Effector CD4-positive, alpha-beta T cell (primary cell): ENCODE measurements around the gene SIGLEC5.
A peak's percentile ranks its signal among the peaks of the same experiment; 100 is the strongest.

Source experiments
- DNase-seq: peaks from one replicate; pipeline ENCODE4 v3.0.0-alpha.2; 2020

The SIGLEC5 gene

GRCh38 chr19:51627491-51628138, 2.6 kb downstream of the SIGLEC5 start:
- DNase-seq: no peak

GRCh38 chr19:51626675-51627074, 3.5 kb downstream of the SIGLEC5 start:
- no peak for DNase-seq

- no peak for DNase-seq
Observed at GRCh38 chr19:51621178-51621577, 9.0 kb downstream of the SIGLEC5 start.

- no peak for DNase-seq
Observed at GRCh38 chr19:51615991-51616390, 14.2 kb downstream of the SIGLEC5 start.

- no peak for DNase-seq
Observed at GRCh38 chr19:51614789-51615188, 15.4 kb downstream of the SIGLEC5 start.

- no peak for DNase-seq
Observed at GRCh38 chr19:51610576-51610975, 19.6 kb downstream of the SIGLEC5 start.

- DNase-seq: no peak
Observed at GRCh38 chr19:51607920-51608562, 22.2 kb downstream of the SIGLEC5 start.

GRCh38 chr19:51607077-51607476, 23.1 kb downstream of the SIGLEC5 start:
- no peak for DNase-seq

GRCh38 chr19:51602189-51602854, 27.9 kb downstream of the SIGLEC5 start:
- DNase-seq: no peak

GRCh38 chr19:51600940-51601580, 29.1 kb downstream of the SIGLEC5 start:
- DNase-seq: no peak

- DNase-seq: no peak
Observed at GRCh38 chr19:51599084-51599483, 31.1 kb downstream of the SIGLEC5 start.

- no peak for DNase-seq
Observed at GRCh38 chr19:51598159-51598915, 31.9 kb downstream of the SIGLEC5 start.

- no peak for DNase-seq
Observed at GRCh38 chr19:51595190-51596175, 34.7 kb downstream of the SIGLEC5 start.

GRCh38 chr19:51594774-51595109, 35.5 kb downstream of the SIGLEC5 start:
- DNase-seq: no peak

- DNase-seq: peak; percentile 94
Observed at GRCh38 chr19:51593969-51594773, 36.0 kb downstream of the SIGLEC5 start.

GRCh38 chr19:51593138-51593890, 36.9 kb downstream of the SIGLEC5 start:
- no peak for DNase-seq

GRCh38 chr19:51592521-51592920, 37.7 kb downstream of the SIGLEC5 start:
- DNase-seq: no peak

- DNase-seq: no peak
Observed at GRCh38 chr19:51590441-51590840, 39.8 kb downstream of the SIGLEC5 start.

- no peak for DNase-seq
Observed at GRCh38 chr19:51589511-51589910, 40.7 kb downstream of the SIGLEC5 start.
